ENCODE results near the gene TBC1D5.

DNA sequence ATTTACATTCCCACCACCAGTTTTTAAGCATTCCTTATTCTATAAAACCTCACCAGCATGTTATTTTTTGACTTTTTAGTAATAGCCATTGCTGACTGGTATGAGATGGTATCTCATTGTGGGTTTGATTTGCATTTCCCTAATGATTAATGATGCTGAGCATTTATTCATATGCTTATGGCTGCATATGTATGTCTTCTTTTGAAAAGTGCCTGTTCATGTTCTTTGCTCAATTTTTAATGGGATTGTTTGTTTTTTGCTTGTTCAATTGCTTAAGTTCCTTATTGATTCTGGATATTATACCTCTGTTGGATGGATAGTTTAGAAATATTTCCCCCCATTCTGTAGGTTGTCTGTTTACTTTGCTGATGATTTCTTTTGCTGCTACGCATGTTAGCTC, 16.1 kb downstream of the TBC1D5 start:
- TF ChIP-seq, protein P1, sequence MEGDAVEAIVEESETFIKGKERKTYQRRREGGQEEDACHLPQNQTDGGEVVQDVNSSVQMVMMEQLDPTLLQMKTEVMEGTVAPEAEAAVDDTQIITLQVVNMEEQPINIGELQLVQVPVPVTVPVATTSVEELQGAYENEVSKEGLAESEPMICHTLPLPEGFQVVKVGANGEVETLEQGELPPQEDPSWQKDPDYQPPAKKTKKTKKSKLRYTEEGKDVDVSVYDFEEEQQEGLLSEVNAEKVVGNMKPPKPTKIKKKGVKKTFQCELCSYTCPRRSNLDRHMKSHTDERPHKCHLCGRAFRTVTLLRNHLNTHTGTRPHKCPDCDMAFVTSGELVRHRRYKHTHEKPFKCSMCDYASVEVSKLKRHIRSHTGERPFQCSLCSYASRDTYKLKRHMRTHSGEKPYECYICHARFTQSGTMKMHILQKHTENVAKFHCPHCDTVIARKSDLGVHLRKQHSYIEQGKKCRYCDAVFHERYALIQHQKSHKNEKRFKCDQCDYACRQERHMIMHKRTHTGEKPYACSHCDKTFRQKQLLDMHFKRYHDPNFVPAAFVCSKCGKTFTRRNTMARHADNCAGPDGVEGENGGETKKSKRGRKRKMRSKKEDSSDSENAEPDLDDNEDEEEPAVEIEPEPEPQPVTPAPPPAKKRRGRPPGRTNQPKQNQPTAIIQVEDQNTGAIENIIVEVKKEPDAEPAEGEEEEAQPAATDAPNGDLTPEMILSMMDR (IDR thresholded peaks at IDR 0.05; ENCODE audit: low read depth, low read length), result no peak
- TF ChIP-seq POLR2A (IDR thresholded peaks at IDR 0.05; ENCODE audit: extremely low read depth, insufficient read length), result no peak
- TF ChIP-seq MYC (IDR thresholded peaks at IDR 0.05; ENCODE audit: low read depth, low read length), result no peak

Data from NB4 (cell line).